Measurements from ENCODE around the gene B4GALT7.

Gene B4GALT7

DNA sequence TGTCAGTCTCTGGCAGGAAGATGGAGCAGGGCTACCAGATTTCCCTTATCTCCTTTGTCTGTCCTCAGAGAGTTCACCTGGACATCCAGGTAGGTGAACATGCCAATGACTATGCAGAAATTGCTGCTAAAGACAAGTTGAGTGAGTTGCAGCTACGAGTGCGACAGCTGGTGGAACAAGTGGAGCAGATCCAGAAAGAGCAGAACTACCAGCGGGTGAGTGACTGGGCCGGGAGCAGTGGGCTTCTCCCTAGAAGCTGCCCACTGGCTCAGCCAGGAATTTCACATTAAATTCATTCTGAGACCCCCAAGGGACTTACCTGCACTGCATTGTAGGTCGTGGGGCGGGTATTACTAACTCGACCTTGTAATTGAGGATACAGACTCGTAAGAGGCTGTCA is 5.9 kb upstream of the B4GALT7 start:
- DNase-seq: no peak

DNA sequence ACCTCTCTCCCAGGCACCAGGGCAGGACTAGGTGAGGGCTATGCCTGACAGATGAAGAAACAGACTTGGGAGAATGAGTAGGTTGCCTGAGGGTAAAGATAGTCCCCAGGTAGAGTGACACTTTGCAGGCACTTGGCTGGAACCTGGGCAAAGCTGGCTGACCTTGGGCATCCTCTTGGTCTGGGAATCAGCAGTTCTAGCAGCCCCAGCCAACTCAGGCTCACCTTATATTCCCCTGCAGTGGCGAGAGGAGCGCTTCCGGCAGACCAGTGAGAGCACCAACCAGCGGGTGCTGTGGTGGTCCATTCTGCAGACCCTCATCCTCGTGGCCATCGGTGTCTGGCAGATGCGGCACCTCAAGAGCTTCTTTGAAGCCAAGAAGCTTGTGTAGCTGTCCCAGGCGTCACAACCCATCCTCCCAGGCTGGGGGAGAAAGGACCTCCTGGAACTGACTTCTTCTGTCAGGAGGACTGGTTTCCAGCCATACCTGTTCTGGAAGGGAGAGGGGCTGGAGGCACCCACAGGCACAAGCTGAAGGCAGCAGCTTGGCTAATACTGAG is 4.8 kb upstream of the B4GALT7 start:
- no peak for DNase-seq

DNA sequence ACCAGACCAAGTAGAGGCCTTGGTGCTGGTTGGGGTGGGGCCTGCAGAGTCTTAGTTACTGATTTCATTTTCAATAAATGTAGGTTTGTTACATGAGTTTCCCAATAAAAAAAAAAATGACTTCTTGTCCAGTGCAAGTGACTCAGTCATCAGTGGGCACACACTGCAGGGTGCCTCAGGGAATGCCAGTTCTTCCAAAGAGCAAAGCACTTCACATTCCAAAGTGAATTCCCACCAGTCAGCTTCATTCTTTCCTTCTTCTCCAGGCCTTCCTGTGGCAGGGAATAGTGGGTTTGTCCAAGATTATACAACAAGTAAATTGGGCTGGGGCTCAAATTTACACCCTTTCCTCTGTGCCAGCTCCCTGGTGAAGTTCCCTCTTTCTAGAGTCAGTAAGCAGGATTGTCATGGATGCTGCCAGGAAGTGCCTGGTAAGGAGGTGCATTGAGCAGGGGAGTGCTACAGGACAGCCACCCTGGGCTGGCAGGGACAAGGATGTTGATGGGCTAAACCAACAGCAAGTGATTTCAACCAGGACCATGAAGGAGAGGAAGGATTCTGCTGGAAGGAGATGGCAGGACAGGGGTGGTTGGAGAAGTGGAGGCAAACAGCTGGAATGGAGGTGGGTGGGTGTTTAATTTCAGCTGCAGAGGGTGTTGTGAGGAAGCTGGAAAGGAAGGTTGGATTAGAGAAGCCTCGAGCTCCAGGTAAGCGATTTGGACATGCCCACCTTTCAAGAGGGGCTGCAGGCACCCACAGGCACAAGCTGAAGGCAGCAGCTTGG is 3.7 kb upstream of the B4GALT7 start:
- DNase-seq: no peak

DNA sequence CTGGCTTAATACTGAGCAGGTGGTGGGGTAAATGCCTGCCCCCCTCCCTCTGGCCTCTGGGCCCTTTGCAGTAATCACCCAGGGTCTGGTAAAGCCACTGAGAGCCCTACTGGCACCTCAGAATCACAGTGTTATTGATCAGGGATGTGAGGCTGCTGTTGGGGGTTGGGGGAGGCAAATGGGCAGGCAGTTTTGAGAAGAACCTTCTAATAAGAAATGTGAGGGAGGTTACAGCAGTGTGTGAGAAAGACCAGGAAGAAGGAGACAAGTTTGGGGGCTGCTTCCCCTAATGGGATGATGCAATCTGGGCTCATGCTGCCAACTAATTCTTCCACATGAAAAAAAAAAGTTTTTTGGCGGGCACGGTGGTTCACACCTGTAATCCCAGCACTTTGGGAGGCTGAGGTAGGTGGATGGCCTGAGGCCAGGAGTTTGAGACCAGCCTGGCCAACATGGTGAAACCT is 3.1 kb upstream of the B4GALT7 start:
- DNase-seq: no peak

DNA sequence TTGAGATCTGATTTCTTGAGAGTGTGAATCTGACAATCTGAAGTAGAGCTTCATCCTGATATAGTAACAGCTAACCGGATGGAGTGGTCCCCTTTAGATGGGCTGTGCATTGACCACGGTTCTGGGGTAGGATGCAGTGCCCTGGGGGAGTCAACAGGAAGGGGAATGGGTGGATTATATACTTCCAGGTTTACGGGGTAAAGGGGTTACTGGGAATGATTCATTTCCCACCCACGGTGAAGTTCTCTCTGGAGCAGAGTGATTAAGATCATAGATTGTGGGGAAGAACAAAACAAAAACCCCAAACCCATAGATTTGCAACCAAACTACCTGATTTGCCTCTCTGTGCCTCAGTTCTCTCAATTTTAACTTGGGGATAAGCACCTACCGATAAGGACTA is 1.5 kb upstream of the B4GALT7 start:
- no peak for DNase-seq

DNA sequence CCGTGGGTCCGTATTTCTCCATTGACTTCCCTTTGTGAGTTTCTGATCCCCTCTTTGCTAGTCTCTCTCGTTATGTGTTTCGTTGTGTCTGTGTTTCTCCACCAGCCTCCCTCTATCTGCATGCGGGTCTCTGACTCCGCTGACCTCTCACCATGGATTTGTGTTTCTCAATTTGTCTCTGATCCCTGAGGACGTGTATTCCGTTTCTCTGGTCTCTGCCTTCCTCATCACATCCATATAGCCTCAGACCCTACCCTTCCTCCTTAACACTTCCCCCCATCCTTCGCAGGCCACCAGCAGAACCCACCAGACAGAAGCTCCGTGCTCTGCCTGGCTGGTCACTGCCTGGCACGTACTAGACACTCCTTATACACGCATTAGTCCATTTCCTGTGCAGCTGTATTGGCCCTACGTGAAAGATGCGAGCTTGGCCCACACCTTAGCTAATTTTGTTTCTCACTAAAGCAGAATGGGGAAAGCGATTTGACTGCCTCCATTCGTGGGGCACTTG is 631 bp downstream of the B4GALT7 start:
- DNase-seq: no peak

DNA sequence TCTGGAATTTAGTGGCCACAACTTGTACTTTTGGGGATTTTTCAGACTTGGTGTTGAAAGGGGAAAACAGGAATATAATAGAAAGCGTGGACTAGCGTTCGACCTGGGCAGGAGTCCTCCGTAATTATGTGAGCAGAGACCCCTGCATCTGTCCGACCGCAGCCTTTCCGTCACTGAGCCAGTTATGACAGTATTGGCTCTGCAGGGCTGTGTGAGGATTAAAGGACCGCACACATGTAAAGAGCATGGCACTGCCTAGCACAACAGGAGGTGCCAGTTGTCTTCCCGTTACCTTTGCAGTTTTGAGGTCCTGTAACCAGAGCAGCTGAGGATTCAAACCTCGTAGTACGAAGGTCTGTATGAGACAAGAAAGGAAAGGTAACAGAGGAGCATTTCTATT is 1.2 kb downstream of the B4GALT7 start:
- no peak for DNase-seq

DNA sequence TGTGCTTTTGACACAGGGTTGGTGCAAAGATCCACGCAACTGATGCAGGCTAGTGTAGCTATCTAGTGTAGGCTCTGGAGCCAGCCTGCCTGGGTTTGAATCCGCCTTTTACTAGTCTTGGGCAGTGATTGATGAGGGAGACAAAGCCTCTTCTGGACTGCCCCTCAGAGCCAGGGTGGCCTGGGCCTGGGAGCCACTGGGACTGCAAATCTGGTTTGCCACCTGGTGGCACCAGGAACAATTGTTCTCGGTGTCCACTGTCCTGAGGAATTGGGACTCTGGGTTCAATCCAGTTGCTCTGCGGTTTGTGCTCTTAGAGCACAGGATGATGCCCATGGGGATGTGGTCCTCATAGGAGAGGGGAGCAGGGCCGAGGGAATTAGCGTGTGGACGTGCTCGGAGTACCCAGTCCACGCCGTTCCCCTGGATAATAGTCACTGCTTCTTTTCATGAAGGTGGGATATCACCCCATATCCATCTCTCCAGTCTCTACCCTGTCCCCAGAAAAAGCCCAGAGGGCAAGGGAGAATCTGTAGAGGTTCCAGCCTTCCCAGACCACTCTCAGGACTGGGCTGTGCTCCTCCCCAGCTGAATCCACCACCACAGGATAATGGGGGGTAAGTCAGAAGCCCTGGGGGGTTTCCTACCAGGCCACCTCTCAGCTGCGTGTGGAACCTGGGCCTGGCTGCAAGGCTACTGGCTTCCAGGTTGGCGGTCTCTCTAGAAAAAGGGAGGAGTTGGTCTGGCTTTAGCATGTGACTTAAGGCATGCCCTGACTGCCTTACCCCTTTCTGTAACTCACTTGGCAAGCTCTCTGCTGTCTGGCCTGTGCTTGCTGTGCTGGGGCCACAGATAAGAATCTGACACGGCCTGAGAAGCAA is 1.9 kb downstream of the B4GALT7 start:
- DNase-seq: no peak

DNA sequence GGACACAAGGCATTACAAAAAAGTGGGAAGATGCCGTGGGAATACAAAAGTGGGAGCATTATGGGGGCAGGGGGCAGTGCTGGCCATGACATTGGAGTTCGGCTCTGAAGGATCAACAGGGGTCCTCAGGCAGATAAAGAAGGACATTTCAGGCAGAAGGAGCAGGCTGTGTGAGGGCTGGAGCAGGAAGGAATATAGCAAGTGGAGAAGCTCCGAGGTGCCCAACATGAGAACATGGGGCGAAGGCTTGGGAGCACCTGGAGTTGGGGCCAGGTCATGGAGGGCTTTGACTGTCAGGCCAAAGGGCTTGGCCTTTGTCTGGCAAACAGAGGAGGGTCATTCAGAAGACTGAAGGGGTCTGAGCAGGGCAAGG is 2.5 kb downstream of the B4GALT7 start:
- DNase-seq: no peak

DNA sequence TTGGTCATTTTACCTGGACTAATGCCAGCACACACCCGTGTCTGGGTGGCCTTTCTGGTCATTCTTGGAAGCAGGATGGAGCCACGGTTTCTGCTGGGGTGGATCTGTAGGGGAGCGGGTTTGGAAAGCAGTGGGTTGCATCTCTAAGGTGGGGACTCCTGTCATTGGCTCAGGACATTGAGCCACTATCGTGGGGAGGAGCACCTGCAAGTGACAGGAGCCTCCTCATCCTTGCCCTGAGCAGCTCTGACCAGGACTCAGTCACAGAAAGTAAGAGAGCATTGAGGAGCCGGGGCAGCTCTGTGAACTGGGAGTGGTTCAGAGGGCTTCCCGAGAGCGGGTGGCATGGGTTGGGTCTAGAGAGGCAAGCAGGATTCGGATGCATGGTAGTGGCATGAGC is 3.7 kb downstream of the B4GALT7 start:
- DNase-seq: no peak

DNA sequence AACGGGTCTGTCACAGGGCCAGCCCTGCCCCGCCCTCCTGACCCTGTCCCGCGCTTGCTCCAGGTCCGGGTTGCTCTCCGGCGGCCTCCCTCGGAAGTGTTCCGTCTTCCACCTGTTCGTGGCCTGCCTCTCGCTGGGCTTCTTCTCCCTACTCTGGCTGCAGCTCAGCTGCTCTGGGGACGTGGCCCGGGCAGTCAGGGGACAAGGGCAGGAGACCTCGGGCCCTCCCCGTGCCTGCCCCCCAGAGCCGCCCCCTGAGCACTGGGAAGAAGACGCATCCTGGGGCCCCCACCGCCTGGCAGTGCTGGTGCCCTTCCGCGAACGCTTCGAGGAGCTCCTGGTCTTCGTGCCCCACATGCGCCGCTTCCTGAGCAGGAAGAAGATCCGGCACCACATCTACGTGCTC is 4.2 kb downstream of the B4GALT7 start:
- DNase-seq: no peak

DNA sequence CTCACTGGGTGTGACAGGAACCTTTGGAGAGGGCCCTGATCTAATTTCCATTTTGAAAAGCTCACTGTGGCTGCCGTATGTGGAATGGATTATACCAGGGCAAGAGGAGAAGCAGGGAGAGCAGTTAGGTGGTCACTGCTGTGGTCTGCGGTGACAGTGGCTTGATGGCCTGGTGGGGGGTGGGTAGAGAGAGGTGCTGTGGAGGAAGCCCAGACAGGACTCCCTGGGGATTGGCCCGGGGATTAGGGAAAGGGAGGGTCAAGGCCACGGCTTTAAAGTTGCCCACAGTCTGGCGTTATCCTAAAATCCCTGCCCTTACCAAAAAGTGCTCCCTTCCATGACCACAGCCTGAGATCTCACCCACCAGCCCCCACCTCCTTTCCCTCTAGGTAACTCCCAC is 4.7 kb downstream of the B4GALT7 start:
- DNase-seq: no peak

DNA sequence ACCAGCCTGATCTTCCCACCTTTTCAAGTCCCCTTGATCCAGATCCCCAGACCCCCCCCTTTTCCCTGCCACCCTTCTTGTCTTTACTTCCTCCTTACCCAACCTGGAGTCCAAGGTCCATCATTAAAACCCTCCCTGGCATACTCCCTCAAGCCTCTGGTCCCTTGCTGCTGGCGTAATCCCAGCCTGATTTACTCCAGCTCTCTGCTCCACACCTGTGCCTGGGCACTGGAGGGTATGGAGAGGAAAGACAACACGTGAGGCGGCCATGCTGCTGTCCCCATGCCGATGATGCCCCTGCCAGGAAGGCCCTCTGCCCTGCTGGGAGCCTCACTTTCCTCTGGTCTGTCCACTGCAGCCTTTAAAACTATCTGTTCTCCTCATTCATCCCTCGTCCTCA is 5.1 kb downstream of the B4GALT7 start:
- DNase-seq: no peak

DNA sequence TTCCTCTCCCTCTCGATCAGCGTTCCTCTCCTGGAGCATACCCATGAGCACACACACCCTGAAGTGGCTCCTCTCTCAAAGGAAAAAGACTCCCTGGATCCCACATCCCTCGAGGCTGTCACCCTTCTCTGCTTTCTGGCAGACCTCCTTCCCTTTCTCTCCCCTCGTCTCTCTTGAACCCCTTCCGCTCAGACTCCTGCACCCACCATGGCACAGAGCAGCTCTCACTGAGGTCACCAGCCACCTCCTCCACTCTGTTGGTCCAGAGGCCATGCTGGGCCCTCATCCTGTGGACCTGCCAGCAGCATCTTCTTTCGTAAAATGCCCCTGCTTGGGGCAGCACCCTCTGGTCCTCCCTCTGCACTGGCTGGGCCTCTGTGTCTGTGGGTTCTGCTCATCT is 5.7 kb downstream of the B4GALT7 start:
- no peak for DNase-seq

DNA sequence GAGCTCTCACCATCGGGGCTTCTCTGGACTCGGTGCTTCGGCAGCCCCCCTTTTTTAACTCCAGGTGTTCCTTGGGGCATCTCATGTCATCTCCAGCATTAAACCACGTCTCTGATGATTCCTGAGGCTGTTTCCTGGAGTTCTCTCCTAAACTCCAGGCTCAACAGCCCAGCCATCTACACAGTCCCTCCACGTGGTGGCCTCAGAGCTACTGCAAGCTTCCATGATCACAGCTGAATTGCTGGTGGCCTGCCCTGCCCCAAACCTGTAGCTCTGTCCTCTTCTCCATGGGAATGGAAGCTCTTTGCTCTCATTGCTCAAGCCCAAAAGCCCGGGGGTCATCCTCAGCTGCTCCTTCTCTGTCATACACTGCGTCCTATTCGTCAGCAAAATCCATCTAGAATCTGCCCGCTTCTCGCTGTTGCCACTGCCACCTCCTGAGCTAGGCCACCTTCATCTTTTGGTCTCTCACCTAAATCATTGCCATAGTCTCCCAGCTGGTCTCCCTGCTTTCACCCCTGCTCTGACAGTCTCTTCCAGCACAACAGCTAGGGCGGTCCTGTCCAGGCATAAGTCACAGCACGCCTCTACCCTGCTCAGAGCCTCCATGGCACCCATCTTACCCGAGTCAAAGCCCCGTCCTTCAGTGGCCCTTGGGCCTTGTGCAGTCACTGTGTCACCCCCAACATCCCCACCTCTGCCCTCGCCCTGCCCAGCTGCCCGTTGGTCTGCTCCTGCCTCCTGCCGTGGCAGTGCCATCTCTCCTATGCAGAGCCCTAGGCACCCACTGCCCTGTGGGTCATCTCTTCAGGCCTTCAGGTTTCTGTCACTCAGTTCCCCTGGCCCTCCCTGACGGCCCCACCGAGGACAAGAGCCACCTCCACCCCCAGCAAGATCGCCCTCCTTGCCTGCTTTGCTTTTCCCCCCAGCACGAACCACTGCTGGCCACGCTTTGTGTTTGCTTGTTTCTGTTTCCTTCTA is 6.4 kb downstream of the B4GALT7 start:
- DNase-seq: no peak

DNA sequence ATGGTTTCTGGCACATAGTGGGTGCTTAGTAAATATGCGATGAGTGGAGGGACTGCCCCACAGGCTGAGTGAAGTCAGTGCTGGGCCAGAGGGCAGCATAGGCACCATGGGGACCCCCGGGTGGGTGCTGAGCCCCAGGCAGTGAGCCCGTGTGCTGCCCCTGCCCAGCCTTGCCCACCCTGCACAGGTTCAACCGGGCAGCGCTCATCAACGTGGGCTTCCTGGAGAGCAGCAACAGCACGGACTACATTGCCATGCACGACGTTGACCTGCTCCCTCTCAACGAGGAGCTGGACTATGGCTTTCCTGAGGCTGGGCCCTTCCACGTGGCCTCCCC is 7.2 kb downstream of the B4GALT7 start:
- no peak for DNase-seq

DNA sequence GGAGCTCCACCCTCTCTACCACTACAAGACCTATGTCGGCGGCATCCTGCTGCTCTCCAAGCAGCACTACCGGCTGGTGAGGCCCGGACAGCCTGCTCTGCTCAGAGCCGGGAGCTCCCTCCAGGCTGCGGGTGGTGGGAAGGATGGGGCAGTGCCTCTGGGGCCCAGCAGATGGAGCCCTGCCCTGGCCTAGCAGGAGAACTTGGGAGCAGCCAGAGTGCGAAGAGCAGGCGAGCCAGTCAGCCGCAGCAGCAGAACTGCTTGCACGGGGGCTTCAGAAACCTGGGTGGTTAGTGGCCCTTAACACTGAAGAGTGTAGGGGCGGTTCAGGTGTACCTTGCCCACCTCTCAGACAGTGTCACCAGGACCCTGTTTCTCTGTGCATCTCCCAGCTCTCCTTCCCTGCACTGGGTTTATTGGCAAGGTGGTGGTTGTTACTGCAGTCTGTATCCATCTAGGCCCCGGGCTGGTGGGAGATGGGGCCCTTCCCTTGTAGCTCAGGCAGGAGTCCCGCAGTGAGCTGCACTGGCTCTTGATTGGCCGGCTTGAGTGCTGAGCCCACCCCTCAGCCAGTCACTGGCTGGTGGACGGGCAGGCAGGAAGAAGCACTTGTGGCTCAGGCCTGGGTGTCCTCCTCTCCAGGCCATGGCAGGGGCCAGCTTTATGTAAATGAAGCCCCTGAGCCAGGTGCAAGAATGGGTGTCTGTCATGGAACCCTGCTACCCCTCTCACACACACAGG is 7.7 kb downstream of the B4GALT7 start:
- DNase-seq: peak; percentile 48

DNA sequence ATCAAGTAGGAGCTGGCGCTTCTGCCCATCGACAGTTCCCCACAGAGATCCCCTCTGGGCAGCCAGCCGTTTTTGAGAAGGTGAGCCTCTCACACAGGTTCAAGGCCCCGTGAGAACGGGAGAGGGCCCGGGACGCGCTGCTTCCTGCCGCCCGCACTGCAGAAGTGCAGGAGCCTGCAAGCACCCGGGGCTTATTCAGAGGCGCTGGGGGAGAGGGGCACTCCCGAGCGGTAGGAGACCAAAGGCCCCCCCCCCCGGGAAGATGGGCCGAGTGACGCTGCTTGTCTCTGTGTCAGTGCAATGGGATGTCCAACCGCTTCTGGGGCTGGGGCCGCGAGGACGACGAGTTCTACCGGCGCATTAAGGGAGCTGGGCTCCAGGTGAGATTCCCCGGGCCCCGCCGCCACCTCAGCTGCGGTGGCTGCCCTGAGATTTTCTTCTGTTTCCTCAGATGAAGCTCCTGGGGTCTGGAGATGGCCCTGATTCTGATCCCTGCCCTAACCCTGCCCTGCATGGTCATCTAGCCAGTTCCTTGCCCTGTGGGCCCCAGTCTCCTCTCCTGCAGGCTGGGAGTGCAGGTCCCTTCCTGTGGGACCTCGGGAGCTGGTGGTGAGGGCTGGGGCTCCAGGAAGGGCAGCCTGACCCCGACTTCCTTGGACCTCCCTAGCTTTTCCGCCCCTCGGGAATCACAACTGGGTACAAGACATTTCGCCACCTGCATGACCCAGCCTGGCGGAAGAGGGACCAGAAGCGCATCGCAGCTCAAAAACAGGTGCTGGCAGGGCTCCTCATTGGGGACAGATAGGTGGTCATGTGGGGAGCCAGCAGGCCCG is 8.5 kb downstream of the B4GALT7 start:
- DNase-seq: no peak

DNA sequence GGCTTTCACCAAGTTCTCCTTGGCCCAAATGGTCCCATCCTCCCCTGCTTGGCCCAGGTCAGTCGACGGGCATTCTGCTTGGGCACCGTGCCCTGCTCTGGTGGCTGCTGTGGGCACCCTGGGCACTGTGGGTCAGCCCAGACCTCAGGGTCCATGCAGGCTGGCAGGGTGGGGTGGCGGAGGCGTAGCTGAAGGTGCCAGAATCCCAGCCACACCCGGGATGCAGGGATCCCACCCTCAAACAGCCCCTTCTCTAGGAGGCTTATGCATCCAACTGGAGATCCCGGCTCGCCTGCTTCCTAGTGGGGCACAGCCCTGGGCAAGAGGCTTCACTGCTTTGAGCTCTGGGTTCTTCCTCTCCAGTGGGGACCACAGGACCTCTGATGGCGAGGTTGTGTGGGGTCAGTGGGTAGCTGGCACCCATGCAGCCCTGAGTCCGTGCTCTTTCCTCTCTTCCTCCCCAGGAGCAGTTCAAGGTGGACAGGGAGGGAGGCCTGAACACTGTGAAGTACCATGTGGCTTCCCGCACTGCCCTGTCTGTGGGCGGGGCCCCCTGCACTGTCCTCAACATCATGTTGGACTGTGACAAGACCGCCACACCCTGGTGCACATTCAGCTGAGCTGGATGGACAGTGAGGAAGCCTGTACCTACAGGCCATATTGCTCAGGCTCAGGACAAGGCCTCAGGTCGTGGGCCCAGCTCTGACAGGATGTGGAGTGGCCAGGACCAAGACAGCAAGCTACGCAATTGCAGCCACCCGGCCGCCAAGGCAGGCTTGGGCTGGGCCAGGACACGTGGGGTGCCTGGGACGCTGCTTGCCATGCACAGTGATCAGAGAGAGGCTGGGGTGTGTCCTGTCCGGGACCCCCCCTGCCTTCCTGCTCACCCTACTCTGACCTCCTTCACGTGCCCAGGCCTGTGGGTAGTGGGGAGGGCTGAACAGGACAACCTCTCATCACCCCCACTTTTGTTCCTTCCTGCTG is 9.4 kb downstream of the B4GALT7 start:
- DNase-seq: no peak

All from amniotic stem cell (primary cell).